ENCODE results near the gene RBKS.

RBKS gene

DNA sequence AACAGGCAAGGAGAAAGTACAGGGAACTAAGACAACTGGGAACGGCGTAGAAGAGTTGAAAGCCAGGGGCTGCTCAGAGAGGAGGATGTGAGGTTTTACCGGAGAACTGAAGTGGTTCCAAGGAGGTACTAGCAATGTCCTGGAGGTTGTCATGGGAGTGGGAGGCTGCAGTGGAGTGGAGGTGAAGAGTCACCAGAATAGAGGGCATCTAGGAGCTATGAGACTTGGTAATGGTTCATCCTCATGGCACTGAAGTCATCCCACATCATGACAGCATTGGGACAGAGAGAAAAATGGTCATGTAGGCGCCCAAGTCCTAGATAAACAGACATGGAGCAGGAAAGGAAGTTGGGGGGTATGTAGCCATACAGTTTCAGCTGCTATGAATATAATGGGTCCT lies 92.3 kb downstream of the RBKS start:
- Histone ChIP-seq H3K4me1 (peaks cover 4 to 68% (median 52%) of the 10 kb centered on the region in 4 donors), H3K4me3 (no peak overlapping the region), H3K9me3 (no peaks in the 10 kb centered on the region), H3K27me3 (no peaks in the 10 kb centered on the region), H3K36me3 (no peaks in the 10 kb centered on the region), H3K27ac (peak overlapping the region; percentile 84 to 85)
- intact Hi-C loops (cut with DNase I; ENCODE audit: low total_unique reads): loop anchor here (10.0 kb wide), 1 partner anchor 73 kb away; no protein-coding TSS in a partner anchor
- TF ChIP-seq, protein P1, sequence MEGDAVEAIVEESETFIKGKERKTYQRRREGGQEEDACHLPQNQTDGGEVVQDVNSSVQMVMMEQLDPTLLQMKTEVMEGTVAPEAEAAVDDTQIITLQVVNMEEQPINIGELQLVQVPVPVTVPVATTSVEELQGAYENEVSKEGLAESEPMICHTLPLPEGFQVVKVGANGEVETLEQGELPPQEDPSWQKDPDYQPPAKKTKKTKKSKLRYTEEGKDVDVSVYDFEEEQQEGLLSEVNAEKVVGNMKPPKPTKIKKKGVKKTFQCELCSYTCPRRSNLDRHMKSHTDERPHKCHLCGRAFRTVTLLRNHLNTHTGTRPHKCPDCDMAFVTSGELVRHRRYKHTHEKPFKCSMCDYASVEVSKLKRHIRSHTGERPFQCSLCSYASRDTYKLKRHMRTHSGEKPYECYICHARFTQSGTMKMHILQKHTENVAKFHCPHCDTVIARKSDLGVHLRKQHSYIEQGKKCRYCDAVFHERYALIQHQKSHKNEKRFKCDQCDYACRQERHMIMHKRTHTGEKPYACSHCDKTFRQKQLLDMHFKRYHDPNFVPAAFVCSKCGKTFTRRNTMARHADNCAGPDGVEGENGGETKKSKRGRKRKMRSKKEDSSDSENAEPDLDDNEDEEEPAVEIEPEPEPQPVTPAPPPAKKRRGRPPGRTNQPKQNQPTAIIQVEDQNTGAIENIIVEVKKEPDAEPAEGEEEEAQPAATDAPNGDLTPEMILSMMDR (IDR thresholded peaks at IDR 0.05): no peak
- no peak for DNase-seq

DNA sequence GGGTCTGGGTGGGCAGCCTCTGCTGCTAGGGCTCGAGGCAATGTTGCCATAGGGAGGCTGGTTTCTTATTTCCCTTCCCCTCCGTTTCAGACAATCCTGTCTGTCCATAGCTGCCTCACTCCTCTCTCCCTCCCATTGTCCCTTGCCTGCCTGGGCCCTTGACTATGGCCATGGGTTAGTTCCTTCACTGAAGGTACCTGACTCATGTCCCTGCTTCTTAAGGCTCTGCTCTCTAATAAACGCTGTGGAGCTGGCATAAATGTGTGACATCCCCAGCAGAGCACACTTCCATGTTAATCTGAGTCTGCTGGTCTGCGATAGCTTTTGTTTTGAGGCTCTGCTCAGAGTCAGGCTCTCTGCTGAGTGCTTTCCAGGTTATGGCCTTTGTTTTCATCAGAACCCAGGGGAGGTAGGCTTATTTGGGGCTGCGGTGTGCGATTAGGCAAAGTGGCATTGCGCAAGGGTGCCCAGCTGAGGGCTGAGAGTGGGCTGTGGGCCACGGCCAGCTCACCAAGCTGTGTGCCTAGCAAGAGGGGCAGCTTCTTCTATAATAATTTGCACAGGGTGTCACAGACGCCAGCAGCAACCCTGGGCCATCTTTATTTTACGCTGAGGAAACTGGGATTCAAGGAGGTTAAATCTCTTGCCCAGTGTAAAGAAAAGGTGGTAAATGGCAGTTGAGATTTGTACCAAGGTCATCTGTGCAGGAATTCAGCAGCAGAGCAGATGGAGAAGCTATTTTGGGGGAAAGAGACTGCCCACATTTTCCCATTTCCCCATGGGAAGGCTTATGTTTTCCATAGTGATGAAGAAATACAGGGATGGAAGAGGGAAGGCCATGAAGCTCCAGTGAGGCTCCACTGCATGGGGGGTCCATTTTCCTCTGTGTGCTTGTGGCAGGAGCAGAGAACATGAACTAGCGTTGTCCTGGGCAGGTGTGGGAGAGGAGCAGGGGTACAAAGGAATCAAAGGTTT lies 93.1 kb downstream of the RBKS start:
- no peaks in the 10 kb centered on the region for H3K36me3 ChIP-seq
- H3K4me3 ChIP-seq: no peak overlapping the region
- H3K4me1 ChIP-seq: peaks cover 4 to 68% (median 52%) of the 10 kb centered on the region in 4 donors
- H3K9me3 ChIP-seq: no peaks in the 10 kb centered on the region
- peak overlapping the region; percentile 84 to 85 for H3K27ac ChIP-seq
- no peaks in the 10 kb centered on the region for H3K27me3 ChIP-seq
- DNase-seq: peak in 1 of 2 donors; percentile 78
- TF ChIP-seq, protein P1 (IDR thresholded peaks at IDR 0.05): no peak
- intact Hi-C loops (cut with DNase I; ENCODE audit: low total_unique reads): loop anchor here (10.0 kb wide), 1 partner anchor 72 kb away; no protein-coding TSS in a partner anchor

DNA sequence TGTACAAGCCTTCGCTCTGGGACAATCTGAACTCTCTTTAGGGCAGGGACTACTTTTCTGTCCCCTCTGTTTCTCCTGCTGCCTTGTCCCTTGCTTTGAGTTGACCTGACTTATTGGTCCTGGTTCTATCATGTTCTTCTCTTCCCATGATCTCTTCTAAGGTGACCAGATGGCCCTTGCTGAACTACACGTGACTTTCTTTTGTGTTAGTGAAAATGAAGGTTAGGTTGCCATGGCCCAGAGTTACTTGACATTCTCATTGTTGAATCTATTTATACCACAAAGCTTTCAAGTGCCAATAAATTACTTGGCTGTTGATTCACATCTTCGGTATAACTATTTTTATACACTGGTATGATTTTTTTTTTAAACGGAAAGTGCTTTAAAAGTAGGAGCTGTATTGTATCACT lies 94.3 kb downstream of the RBKS start:
- H3K27ac ChIP-seq: peak overlapping the region; percentile 84 to 85
- intact Hi-C loops (cut with DNase I; ENCODE audit: low total_unique reads): loop anchor here (10.0 kb wide), 1 partner anchor 71 kb away; no protein-coding TSS in a partner anchor

DNA sequence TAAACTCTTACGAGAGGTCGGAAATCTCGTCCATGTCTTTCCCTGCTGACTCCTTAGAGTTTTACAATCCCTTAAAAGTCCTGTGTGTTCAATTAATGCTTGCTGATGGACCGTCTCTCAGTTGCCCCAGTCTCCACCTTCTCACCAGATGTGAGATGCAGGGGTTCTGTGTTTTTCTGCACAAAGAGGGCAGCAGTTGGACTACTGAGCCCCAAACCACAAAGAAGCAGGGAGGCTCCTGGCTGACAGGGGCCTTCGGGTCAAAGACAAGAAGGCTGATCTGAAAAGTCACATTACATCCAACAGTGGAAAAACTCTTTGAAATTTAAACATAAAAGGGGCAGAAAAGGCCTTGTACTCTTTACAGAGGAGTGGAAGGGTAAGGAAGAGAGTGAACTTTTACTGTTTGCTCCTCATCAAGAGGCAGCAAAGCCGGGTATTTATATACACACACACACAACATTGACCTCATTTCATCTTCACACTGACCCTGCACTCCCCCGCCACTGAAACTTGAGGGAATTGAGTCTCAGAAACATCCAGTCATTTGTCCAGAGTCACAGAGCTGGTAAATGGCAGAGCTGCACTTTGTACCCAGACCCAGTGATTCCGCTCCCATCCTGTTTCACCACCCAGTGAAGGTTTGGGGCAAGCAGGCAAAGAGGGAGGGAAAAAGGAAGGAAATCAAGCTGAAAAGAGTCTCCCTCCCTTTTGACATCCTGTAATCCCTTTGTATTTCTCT lies 94.9 kb downstream of the RBKS start:
- Histone ChIP-seq H3K36me3 (no peaks in the 10 kb centered on the region), H3K27me3 (no peaks in the 10 kb centered on the region), H3K27ac (peak overlapping the region; percentile 84 to 85), H3K9me3 (no peaks in the 10 kb centered on the region), H3K4me3 (no peak overlapping the region), H3K4me1 (peaks cover 0 to 54% (median 44%) of the 10 kb centered on the region in 4 donors)
- DNase-seq: no peak
- TF ChIP-seq, protein P1 (IDR thresholded peaks at IDR 0.05): no peak
- intact Hi-C loops (cut with DNase I; ENCODE audit: low total_unique reads): loop anchor here (10.0 kb wide), 1 partner anchor 70 kb away; no protein-coding TSS in a partner anchor

More for the DNA sequence above, 94.3 kb downstream of the RBKS start:
- peaks cover 4 to 61% (median 50%) of the 10 kb centered on the region in 4 donors for H3K4me1 ChIP-seq
- TF ChIP-seq, protein P1 (IDR thresholded peaks at IDR 0.05): no peak
- DNase-seq: no peak
- no peaks in the 10 kb centered on the region for H3K36me3 ChIP-seq
- H3K27me3 ChIP-seq: no peaks in the 10 kb centered on the region
- no peaks in the 10 kb centered on the region for H3K9me3 ChIP-seq
- H3K4me3 ChIP-seq: no peak overlapping the region

DNA sequence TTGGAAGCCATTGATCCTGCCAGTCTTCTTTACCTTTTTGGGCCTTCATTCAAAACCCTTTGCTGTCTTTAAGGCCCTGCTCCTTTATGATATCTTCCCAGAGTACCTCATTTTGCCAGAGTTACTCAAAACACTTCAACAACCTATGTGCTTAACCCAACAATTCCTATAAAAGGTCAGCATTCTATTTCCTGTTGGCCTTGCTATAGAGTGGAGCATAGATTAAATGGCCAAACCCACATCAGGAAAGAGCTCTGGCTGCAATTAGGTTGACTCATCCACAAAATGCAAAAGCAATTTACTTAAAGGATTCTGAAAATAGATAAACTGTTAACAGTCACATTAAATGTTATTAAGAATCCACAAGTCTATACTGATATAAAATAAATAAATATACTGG lies 97.4 kb downstream of the RBKS start:
- H3K4me1 ChIP-seq: peaks cover 0 to 29% (median 23%) of the 10 kb centered on the region in 4 donors
- TF ChIP-seq, protein P1 (IDR thresholded peaks at IDR 0.05): no peak
- H3K4me3 ChIP-seq: no peak overlapping the region
- DNase-seq: no peak
- H3K9me3 ChIP-seq: no peaks in the 10 kb centered on the region
- H3K36me3 ChIP-seq: no peaks in the 10 kb centered on the region
- H3K27me3 ChIP-seq: no peaks in the 10 kb centered on the region
- H3K27ac ChIP-seq: no peak overlapping the region
- intact Hi-C loops (cut with DNase I; ENCODE audit: low total_unique reads): loop anchor here (10.0 kb wide), 1 partner anchor 68 kb away; no protein-coding TSS in a partner anchor

Data from tibial artery (tissue), 4 donors.